Measurements from ENCODE around the gene CDH23.

DNA sequence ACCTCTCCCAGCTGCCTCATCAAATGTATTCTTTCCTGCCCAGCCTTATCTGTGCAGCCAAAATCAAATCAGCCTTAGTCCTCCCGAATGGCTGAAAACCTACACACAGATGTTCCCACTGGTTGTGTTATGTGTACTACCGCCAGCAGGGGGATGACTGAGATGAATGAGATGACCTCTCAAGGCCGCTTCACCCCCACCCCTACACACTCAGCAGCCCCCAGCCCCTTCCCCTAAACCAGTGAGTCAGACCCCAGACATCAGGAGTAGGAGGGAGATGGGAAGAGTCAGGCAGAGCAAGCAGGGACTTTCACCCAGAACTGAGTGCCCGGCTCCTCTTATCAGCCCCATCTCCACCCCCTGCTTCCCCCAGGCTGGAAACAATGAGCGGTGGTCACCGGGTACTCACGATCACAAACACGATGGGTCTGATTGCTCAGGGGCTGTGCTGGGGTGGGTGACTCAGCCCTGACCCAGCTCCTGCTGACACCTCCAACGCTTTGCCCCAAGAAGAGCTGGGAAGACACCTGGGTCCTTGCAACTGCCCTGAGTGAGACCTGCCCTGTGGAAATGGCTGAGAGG, 329.4 kb downstream of the CDH23 start:
- TF ChIP-seq, protein P1, sequence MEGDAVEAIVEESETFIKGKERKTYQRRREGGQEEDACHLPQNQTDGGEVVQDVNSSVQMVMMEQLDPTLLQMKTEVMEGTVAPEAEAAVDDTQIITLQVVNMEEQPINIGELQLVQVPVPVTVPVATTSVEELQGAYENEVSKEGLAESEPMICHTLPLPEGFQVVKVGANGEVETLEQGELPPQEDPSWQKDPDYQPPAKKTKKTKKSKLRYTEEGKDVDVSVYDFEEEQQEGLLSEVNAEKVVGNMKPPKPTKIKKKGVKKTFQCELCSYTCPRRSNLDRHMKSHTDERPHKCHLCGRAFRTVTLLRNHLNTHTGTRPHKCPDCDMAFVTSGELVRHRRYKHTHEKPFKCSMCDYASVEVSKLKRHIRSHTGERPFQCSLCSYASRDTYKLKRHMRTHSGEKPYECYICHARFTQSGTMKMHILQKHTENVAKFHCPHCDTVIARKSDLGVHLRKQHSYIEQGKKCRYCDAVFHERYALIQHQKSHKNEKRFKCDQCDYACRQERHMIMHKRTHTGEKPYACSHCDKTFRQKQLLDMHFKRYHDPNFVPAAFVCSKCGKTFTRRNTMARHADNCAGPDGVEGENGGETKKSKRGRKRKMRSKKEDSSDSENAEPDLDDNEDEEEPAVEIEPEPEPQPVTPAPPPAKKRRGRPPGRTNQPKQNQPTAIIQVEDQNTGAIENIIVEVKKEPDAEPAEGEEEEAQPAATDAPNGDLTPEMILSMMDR (IDR thresholded peaks at IDR 0.05) = no peak
- no peak for TF ChIP-seq POLR2A (IDR thresholded peaks at IDR 0.05)
